Heart right ventricle (tissue), 16 donors: ENCODE data around the gene SLC17A9. TPM values are rescaled to one million over a fixed set of nuclear protein-coding genes. Genes with fewer than 3 reads are reported as not detected.
A peak's percentile ranks its signal among the peaks of the same experiment; 100 is the strongest.

ENCODE experiments used
- ATAC-seq, 8 donors: fragments of 200-7000 bp; cut with Tn5 transposase; one replicate each; pipeline ENCODE4 v1.9.1; 2020; ENCODE audit warnings: mild to moderate bottlenecking in 8 of 8, moderate library complexity in 8 of 8, moderate number of reproducible peaks in 1 of 8
- DNase-seq, 2 donors: peaks; one replicate each; pipeline ENCODE4 v3.0.0-alpha.2; 2020
- H3K27ac ChIP-seq, 10 donors: fragments of 200-600 bp; sonication (generic) in 2 of 10; one replicate each; pipeline versions ENCODE4 v1.5.0 to v1.8.0; 2020 to 2022; ENCODE audit warnings: mild to moderate bottlenecking in 3 of 10
- H3K27me3 ChIP-seq, 7 donors: fragments of 200-600 bp; one replicate each; pipeline ENCODE4 v1.8.0; 2021 to 2022; ENCODE audit warnings: mild to moderate bottlenecking in 2 of 7
- H3K36me3 ChIP-seq, 9 donors: fragments of 200-600 bp; sonication (generic) in 1 of 9; one replicate each; pipeline versions ENCODE4 v1.5.0 to v1.8.0; 2020 to 2022; ENCODE audit warnings: mild to moderate bottlenecking in 2 of 9
- H3K4me1 ChIP-seq, 9 donors: fragments of 200-600 bp; sonication (generic) in 1 of 9; one replicate each; pipeline versions ENCODE4 v1.5.0 to v1.8.0; 2020 to 2022; ENCODE audit warnings: mild to moderate bottlenecking in 4 of 9
- H3K4me3 ChIP-seq, 10 donors: fragments of 200-600 bp; sonication (generic) in 2 of 10; one replicate each; pipeline versions ENCODE4 v1.5.0 to v1.8.0; 2020 to 2022; ENCODE audit warnings: mild to moderate bottlenecking in 7 of 10, moderate library complexity in 2 of 10
- H3K9me3 ChIP-seq, 11 donors: fragments of 200-600 bp in 10 of 11; sonication (generic) in 2 of 11; one replicate each; pipeline versions ENCODE4 v1.5.0 to v1.8.0; 2013 to 2022; ENCODE audit warnings: mild to moderate bottlenecking in 2 of 11, control low read depth in 1 of 11, moderate library complexity in 1 of 11
- CTCF ChIP-seq, 9 donors: fragments of 200-600 bp; sonication (generic) in 2 of 9; IDR thresholded peaks; one replicate each; pipeline versions ENCODE4 v1.5.0 to v1.8.0; 2021 to 2022; ENCODE audit warnings: antibody characterized with exemption in 9 of 9, mild to moderate bottlenecking in 5 of 9, moderate library complexity in 1 of 9
- WGBS, 2 donors: extraction: QIAGEN DNeasy Blood & Tissue Kit; methylation state at CpG; one replicate each; pipeline ENCODE4 v1.1.7; 2013; ENCODE audit warnings: inconsistent platforms in 1 of 2; 5-methylcytosine and 5-hydroxymethylcytosine counted together
- intact Hi-C, 10 donors: fragments of 100-400 bp; cut with DNase I; formaldehyde crosslinking; loops; one replicate each; pipeline versions ENCODE4 v1.11.1 to v1.14.2; 2022
- polyA plus RNA-seq, 2 donors: library from polyadenylated mRNA; stranded (reverse); fragments of 200-250 nt; gene quantifications; one replicate each; pipeline ENCODE4 v1.2.3, GENCODE V29; 2013
- total RNA-seq, 10 donors: library from RNA; stranded (reverse); fragmentation: NEBNext Ultra II Directional in 3 of 10; extraction: Animal tissue kit (Norgen Biotek cat#: 25700) in 3 of 10; gene quantifications; one replicate each; pipeline versions ENCODE4 v1.2.1 to v1.2.4, GENCODE V29; 2021 to 2023
- donor health status: Arrhythmogenic right ventricular cardiomyopathy.
- donor health status: ischemic (EF 13 %, LVEDD 7.1; RV severe dilation, severe dysfunction).
- donor health status: healthy with polysubstance abuse.
- donor health status: DM: no; HTN: yes; CAD: no.
- donor health status: DM: no; HTN: no; CAD: no.
- donor health status: ischemic (EF 25% LVEDD 6.9; RV normal size, moderate dysfunction).
- donor health status: ischemic (EF 25% LVEDD 5.7; RV mildly dilated, moderate dysfunction).
- donor health status: healthy.
- donor health status: DM: yes; HTN: yes; CAD: no.
- donor health status: Ischemic cardiomyopathy.
- donor health status: ischemic (EF 35%, LVEDD 5.7; RV mildly dilated, moderate dysfunction).
- donor health status: nonischemic (EF 11% LVEDD 7.7; RV severe dilation, severe dysfunction).
- donor health status: DM: yes; HTN: yes; CAD: no.
- donor health status: PGD.
- donor health status: ischemic (EF 29% LVEDD 5.4; RV normal size, mild dysfunction).
- donor health status: nonischemic (EF 23%, LVEDD 6.1; RV moderate dilation, normal function).

Gene SLC17A9
- total and polyA plus RNA-seq, 12 donors = 0.19 to 8.3 (median 1.0) TPM

- intact Hi-C loops = no loop called here
- H3K27me3 ChIP-seq = peaks cover 2 to 89% (median 71%) of the 10 kb centered on the region in 7 donors
These were observed 30.7 kb downstream of the SLC17A9 start for GRCh38 chr20:62983210-62983609.

GRCh38 chr20:62984666-62985443 lies 32.3 kb downstream of the SLC17A9 start:
- no peaks in the 10 kb centered on the region for H3K9me3 ChIP-seq
- peaks cover 0 to 10% (median 0%) of the 10 kb centered on the region in 9 donors for H3K4me1 ChIP-seq
- 75% methylated on average over 18 of the region's 18 CpGs for WGBS, 2 donors
- no peak for DNase-seq
- intact Hi-C loops = no loop called here
- H3K4me3 ChIP-seq = no peak overlapping the region
- no peak overlapping the region for H3K27ac ChIP-seq
- peaks cover 0 to 86% (median 59%) of the 10 kb centered on the region in 7 donors for H3K27me3 ChIP-seq
- TF ChIP-seq CTCF (IDR thresholded peaks at IDR 0.05) = no peak
- H3K36me3 ChIP-seq = no peaks in the 10 kb centered on the region
- peak in 2 of 8 donors; percentile 17 to 60 for ATAC-seq

More at GRCh38 chr20:62983210-62983609, 30.7 kb downstream of the SLC17A9 start:
- ATAC-seq (no peak), DNase-seq (no peak)
- H3K36me3 ChIP-seq = no peaks in the 10 kb centered on the region
- H3K4me1 ChIP-seq = peaks cover 0 to 10% (median 0%) of the 10 kb centered on the region in 9 donors
- 86 to 96% methylated on average over 6 of the region's 6 CpGs for WGBS, 2 donors
- no peak overlapping the region for H3K4me3 ChIP-seq
- no peak overlapping the region for H3K27ac ChIP-seq
- H3K9me3 ChIP-seq = no peaks in the 10 kb centered on the region
- no peak for TF ChIP-seq CTCF (IDR thresholded peaks at IDR 0.05)

- WGBS, 2 donors = 64 to 65% methylated on average over 14 of the region's 14 CpGs
- Histone ChIP-seq H3K9me3 (no peaks in the 10 kb centered on the region), H3K4me1 (peaks cover 0 to 10% (median 0%) of the 10 kb centered on the region in 9 donors), H3K27me3 (peaks cover 0 to 84% (median 56%) of the 10 kb centered on the region in 7 donors), H3K27ac (no peak overlapping the region), H3K4me3 (no peak overlapping the region), H3K36me3 (no peaks in the 10 kb centered on the region)
- intact Hi-C loops = no loop called here
- ATAC-seq = peak in 7 of 8 donors; percentile 13 to 77 (median 46)
- no peak for TF ChIP-seq CTCF (IDR thresholded peaks at IDR 0.05)
- DNase-seq = peak; percentile 28 to 59
These were observed 32.9 kb downstream of the SLC17A9 start for GRCh38 chr20:62985444-62985778.

- intact Hi-C loops = no loop called here
- ATAC-seq (no peak), DNase-seq (no peak)
- no peak for TF ChIP-seq CTCF (IDR thresholded peaks at IDR 0.05)
- peaks cover 0 to 10% (median 0%) of the 10 kb centered on the region in 9 donors for H3K4me1 ChIP-seq
- WGBS, 2 donors = 71 to 80% methylated on average over 6 of the region's 6 CpGs
- H3K27me3 ChIP-seq = peaks cover 0 to 84% (median 56%) of the 10 kb centered on the region in 7 donors
- H3K36me3 ChIP-seq = no peaks in the 10 kb centered on the region
- H3K27ac ChIP-seq = no peak overlapping the region
- no peak overlapping the region for H3K4me3 ChIP-seq
- no peaks in the 10 kb centered on the region for H3K9me3 ChIP-seq
These were observed 33.8 kb downstream of the SLC17A9 start for GRCh38 chr20:62986257-62986800.
